ENCODE measurements around the gene CNTN6. TPM values are rescaled to one million over a fixed set of nuclear protein-coding genes. Genes with fewer than 3 reads are reported as not detected.

The CNTN6 gene
- total and polyA plus RNA-seq, 9 donors, result 0.04 to 0.43 (median 0.23) TPM; not detected in 6

DNA sequence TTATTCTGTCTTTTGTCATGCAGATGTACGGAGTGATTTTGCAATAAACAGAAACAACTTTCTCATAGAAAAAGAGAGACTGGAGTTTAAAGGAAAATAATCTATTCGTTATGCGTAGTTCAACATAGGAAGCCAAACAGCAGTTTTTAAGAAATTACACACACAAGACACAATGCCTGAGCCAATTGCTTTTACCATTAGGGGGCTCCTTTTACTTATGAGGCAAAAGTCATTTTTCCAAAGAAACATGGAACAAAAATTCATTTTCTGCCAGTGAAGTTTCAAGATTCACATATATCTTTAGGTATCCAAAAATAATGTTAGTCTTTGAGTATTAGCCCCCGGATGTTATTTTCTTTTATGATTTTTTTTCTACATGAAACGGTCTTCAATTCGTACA lies 10.7 kb downstream of the CNTN6 start:
- H3K4me3 ChIP-seq, result no peak overlapping the region
- no peak for TF ChIP-seq EP300 (IDR thresholded peaks at IDR 0.05)
- TF ChIP-seq, protein P1, sequence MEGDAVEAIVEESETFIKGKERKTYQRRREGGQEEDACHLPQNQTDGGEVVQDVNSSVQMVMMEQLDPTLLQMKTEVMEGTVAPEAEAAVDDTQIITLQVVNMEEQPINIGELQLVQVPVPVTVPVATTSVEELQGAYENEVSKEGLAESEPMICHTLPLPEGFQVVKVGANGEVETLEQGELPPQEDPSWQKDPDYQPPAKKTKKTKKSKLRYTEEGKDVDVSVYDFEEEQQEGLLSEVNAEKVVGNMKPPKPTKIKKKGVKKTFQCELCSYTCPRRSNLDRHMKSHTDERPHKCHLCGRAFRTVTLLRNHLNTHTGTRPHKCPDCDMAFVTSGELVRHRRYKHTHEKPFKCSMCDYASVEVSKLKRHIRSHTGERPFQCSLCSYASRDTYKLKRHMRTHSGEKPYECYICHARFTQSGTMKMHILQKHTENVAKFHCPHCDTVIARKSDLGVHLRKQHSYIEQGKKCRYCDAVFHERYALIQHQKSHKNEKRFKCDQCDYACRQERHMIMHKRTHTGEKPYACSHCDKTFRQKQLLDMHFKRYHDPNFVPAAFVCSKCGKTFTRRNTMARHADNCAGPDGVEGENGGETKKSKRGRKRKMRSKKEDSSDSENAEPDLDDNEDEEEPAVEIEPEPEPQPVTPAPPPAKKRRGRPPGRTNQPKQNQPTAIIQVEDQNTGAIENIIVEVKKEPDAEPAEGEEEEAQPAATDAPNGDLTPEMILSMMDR (IDR thresholded peaks at IDR 0.05), result no peak
- no peak for TF ChIP-seq POLR2A (IDR thresholded peaks at IDR 0.05)
- no peak overlapping the region for H3K27ac ChIP-seq
- no peaks in the 10 kb centered on the region for H3K4me1 ChIP-seq (ENCODE audit: insufficient read depth)
- no peaks in the 10 kb centered on the region for H3K36me3 ChIP-seq
- no peaks in the 10 kb centered on the region for H3K27me3 ChIP-seq
- WGBS, 3 donors, result 85 to 88% (median 85%) methylated on average over 6 of the region's 6 CpGs
- intact Hi-C loops (cut with DNase I), result no loop called here
- H3K9me3 ChIP-seq, result no peaks in the 10 kb centered on the region
- no peak for DNase-seq

- no peaks in the 10 kb centered on the region for H3K36me3 ChIP-seq
- DNase-seq, result no peak
- no peaks in the 10 kb centered on the region for H3K27me3 ChIP-seq
- TF ChIP-seq, protein P1 (IDR thresholded peaks at IDR 0.05), result no peak
- no peak for TF ChIP-seq EP300 (IDR thresholded peaks at IDR 0.05)
- TF ChIP-seq POLR2A (IDR thresholded peaks at IDR 0.05), result no peak
- H3K4me3 ChIP-seq, result no peak overlapping the region
- H3K27ac ChIP-seq, result no peak overlapping the region
- H3K4me1 ChIP-seq (ENCODE audit: insufficient read depth), result no peaks in the 10 kb centered on the region
- intact Hi-C loops (cut with DNase I), result no loop called here
- H3K9me3 ChIP-seq, result no peaks in the 10 kb centered on the region
- 45 to 63% (median 49%) methylated on average over 8 of the region's 8 CpGs for WGBS, 3 donors
These were observed 25.1 kb downstream of the CNTN6 start for GRCh38 chr3:1117843-1118473.

GRCh38 chr3:1131166-1131565 lies 38.3 kb downstream of the CNTN6 start:
- DNase-seq, result no peak
- H3K27me3 ChIP-seq, result no peaks in the 10 kb centered on the region
- no peaks in the 10 kb centered on the region for H3K4me1 ChIP-seq (ENCODE audit: insufficient read depth)
- intact Hi-C loops (cut with DNase I), result no loop called here
- 71 to 93% (median 79%) methylated on average over 1 of the region's 1 CpG for WGBS, 3 donors
- H3K36me3 ChIP-seq, result no peaks in the 10 kb centered on the region
- TF ChIP-seq EP300 (IDR thresholded peaks at IDR 0.05), result no peak
- no peak for TF ChIP-seq POLR2A (IDR thresholded peaks at IDR 0.05)
- TF ChIP-seq, protein P1 (IDR thresholded peaks at IDR 0.05), result no peak
- no peak overlapping the region for H3K4me3 ChIP-seq
- no peaks in the 10 kb centered on the region for H3K9me3 ChIP-seq
- no peak overlapping the region for H3K27ac ChIP-seq

GRCh38 chr3:1135194-1135593 lies 42.4 kb downstream of the CNTN6 start:
- TF ChIP-seq POLR2A (IDR thresholded peaks at IDR 0.05) (no peak), EP300 (IDR thresholded peaks at IDR 0.05) (no peak)
- TF ChIP-seq, protein P1 (IDR thresholded peaks at IDR 0.05), result no peak
- H3K27me3 ChIP-seq, result no peaks in the 10 kb centered on the region
- DNase-seq, result no peak
- intact Hi-C loops (cut with DNase I), result no loop called here
- no peaks in the 10 kb centered on the region for H3K4me1 ChIP-seq (ENCODE audit: insufficient read depth)
- 39 to 50% (median 40%) methylated on average over 2 of the region's 2 CpGs for WGBS, 3 donors
- H3K4me3 ChIP-seq, result no peak overlapping the region
- no peaks in the 10 kb centered on the region for H3K9me3 ChIP-seq
- no peaks in the 10 kb centered on the region for H3K36me3 ChIP-seq
- H3K27ac ChIP-seq, result no peak overlapping the region

Data from ovary (tissue), 9 donors.